ENCODE data around the gene TLR7. TPM values are rescaled to one million over a fixed set of nuclear protein-coding genes. Genes with fewer than 3 reads are reported as not detected.

Gene TLR7
- polyA plus RNA-seq, 2 of the 4 experiments (the other 2 are of a cell fraction) = not detected

- CTCF ChIA-PET = no interaction called here
- no peaks in the 10 kb centered on the region for H3K9me3 ChIP-seq
- POLR2A ChIA-PET = interaction anchor here (0.6 kb wide), 1 partner anchor 591 kb away, joined by 8 read pairs; no protein-coding TSS in a partner anchor
- no peak overlapping the region for H3K27ac ChIP-seq
- TF ChIP-seq CBX2 (IDR thresholded peaks at IDR 0.05; ENCODE audit: borderline replicate concordance, low read depth) = no peak
- TF ChIP-seq ZSCAN20 (CRISPR knock-in tag; IDR thresholded peaks at IDR 0.05) = no peak
- TF ChIP-seq MYC (IDR thresholded peaks at IDR 0.05; ENCODE audit: borderline replicate concordance, low read length) = no peak
- no peak for TF ChIP-seq NFE2L2 (conservative IDR thresholded peaks at IDR 0.05; ENCODE audit: low read length)
- H3K4me2 ChIP-seq = no peak overlapping the region
- no peak for ATAC-seq
- no peak overlapping the region for H3K4me3 ChIP-seq
- DNase-seq (ENCODE audit: low read depth in 1 of 2, low spot score in 1 of 2) = no peak
- peak; percentile 74 for FAIRE-seq
- WGBS (ENCODE audit: missing lambda C conversion rate) = 68% methylated on average over 8 of the region's 8 CpGs
- no peaks in the 10 kb centered on the region for H3K4me1 ChIP-seq
Observed at GRCh38 chrX:12919620-12920019, 52.7 kb downstream of the TLR7 start.

GRCh38 chrX:12920990-12921389, 54.1 kb downstream of the TLR7 start:
- Histone ChIP-seq H3K4me1 (no peaks in the 10 kb centered on the region), H3K9me3 (no peaks in the 10 kb centered on the region), H3K4me2 (no peak overlapping the region), H3K4me3 (no peak overlapping the region), H3K27ac (no peak overlapping the region)
- ATAC-seq (no peak), FAIRE-seq (peak; percentile 13), DNase-seq (ENCODE audit: low read depth in 1 of 2, low spot score in 1 of 2) (no peak)
- ChIA-PET POLR2A (no interaction called here), CTCF (no interaction called here)
- TF ChIP-seq CEBPB (IDR thresholded peaks at IDR 0.05) (no peak), FOSB (CRISPR knock-in tag; IDR thresholded peaks at IDR 0.05) (no peak), SMC3 (IDR thresholded peaks at IDR 0.05) (no peak), MAZ (IDR thresholded peaks at IDR 0.05; ENCODE audit: borderline replicate concordance, low read depth, low read length) (no peak), EP300 (IDR thresholded peaks at IDR 0.05) (no peak), MAFK (IDR thresholded peaks at IDR 0.05; ENCODE audit: partially characterized antibody) (no peak), ZC3H11A (IDR thresholded peaks at IDR 0.05) (no peak), HES2 (IDR thresholded peaks at IDR 0.05) (no peak), CHD2 (IDR thresholded peaks at IDR 0.05; ENCODE audit: low read length, partially characterized antibody) (no peak), CHD4 (IDR thresholded peaks at IDR 0.05; ENCODE audit: borderline replicate concordance) (no peak), TP53 (CRISPR knock-in tag; IDR thresholded peaks at IDR 0.05) (no peak), HOXA7 (CRISPR knock-in tag; IDR thresholded peaks at IDR 0.05) (no peak), GATA3 (IDR thresholded peaks at IDR 0.05; ENCODE audit: borderline replicate concordance) (no peak), BHLHE40 (IDR thresholded peaks at IDR 0.05; ENCODE audit: low read depth, low read length) (no peak), SREBF2 (IDR thresholded peaks at IDR 0.05) (no peak), CBX2 (IDR thresholded peaks at IDR 0.05; ENCODE audit: borderline replicate concordance, low read depth) (no peak), ZFP36 (IDR thresholded peaks at IDR 0.05; ENCODE audit: borderline replicate concordance, partially characterized antibody) (no peak)
- 37% methylated on average over 8 of the region's 8 CpGs for WGBS (ENCODE audit: missing lambda C conversion rate)

DNA sequence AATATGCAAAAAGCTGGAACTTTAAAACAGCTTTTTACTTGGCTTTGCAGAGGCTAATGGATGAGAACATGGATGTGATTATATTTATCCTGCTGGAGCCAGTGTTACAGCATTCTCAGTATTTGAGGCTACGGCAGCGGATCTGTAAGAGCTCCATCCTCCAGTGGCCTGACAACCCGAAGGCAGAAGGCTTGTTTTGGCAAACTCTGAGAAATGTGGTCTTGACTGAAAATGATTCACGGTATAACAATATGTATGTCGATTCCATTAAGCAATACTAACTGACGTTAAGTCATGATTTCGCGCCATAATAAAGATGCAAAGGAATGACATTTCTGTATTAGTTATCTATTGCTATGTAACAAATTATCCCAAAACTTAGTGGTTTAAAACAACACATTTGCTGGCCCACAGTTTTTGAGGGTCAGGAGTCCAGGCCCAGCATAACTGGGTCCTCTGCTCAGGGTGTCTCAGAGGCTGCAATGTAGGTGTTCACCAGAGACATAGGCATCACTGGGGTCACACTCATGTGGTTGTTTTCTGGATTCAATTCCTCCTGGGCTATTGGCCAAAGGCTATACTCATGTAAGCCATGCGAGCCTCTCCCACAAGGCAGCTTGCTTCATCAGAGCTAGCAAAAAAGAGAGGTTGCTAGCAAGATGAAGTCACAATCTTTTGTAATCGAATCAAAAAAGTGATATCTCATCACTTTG, 55.2 kb downstream of the TLR7 start:
- Histone ChIP-seq H3K27ac (no peak overlapping the region), H3K4me2 (no peak overlapping the region), H3K4me3 (no peak overlapping the region), H3K9me3 (no peaks in the 10 kb centered on the region), H3K4me1 (no peaks in the 10 kb centered on the region)
- CTCF ChIA-PET = interaction anchor here (0.9 to 1.1 kb wide), 2 partner anchors 24 to 107 kb away, joined by 3 read pairs; no protein-coding TSS in a partner anchor
- DNase-seq (ENCODE audit: low read depth in 1 of 2, low spot score in 1 of 2) = no peak
- POLR2A ChIA-PET = no interaction called here
- FAIRE-seq = peak; percentile 76
- no peak for TF ChIP-seq CBX8 (IDR thresholded peaks at IDR 0.05)
- no peak for TF ChIP-seq RFX5 (IDR thresholded peaks at IDR 0.05)
- no peak for TF ChIP-seq HEYL (CRISPR knock-in tag; IDR thresholded peaks at IDR 0.05)
- no peak for TF ChIP-seq RAD21 (conservative IDR thresholded peaks at IDR 0.05 in 1 of 2, IDR thresholded peaks at IDR 0.05 in 1 of 2)
- no peak for TF ChIP-seq HOXB5 (CRISPR knock-in tag; IDR thresholded peaks at IDR 0.05)
- TF ChIP-seq ZSCAN20 (CRISPR knock-in tag; IDR thresholded peaks at IDR 0.05) = no peak
- TF ChIP-seq ZFP36 (IDR thresholded peaks at IDR 0.05; ENCODE audit: borderline replicate concordance, partially characterized antibody) = no peak
- no peak for TF ChIP-seq PHF8 (IDR thresholded peaks at IDR 0.05; ENCODE audit: borderline replicate concordance, low read depth)
- TF ChIP-seq POLR2AphosphoS2 (conservative IDR thresholded peaks at IDR 0.05; ENCODE audit: low read length) = no peak
- TF ChIP-seq MAFK (IDR thresholded peaks at IDR 0.05; ENCODE audit: partially characterized antibody) = no peak
- TF ChIP-seq MAX (IDR thresholded peaks at IDR 0.05) = no peak
- TF ChIP-seq BHLHE40 (IDR thresholded peaks at IDR 0.05; ENCODE audit: low read depth, low read length) = no peak
- no peak for TF ChIP-seq SREBF2 (IDR thresholded peaks at IDR 0.05)
- no peak for TF ChIP-seq FOSB (CRISPR knock-in tag; IDR thresholded peaks at IDR 0.05)
- ATAC-seq = no peak
- WGBS (ENCODE audit: missing lambda C conversion rate) = 74% methylated on average over 10 of the region's 10 CpGs

All from A549 (cell line).